ENCODE data around the gene CD8A. TPM values are rescaled to one million over a fixed set of nuclear protein-coding genes. Genes with fewer than 3 reads are reported as not detected.
"Not testable (repeated sequence)": the region's sequence is repeated elsewhere in the genome, so short reads cannot be mapped to it uniquely, and the experiment has no call there.

The CD8A gene
- 1 to 10 TPM; 2.7 to 3.0 TPM for total RNA-seq

GRCh38 chr2:86790676-86791572 lies at the start of gene CD8A:
Gene CD8A, minus strand, starts transcription at chr2:86790913. Its CDS starts 88 bp downstream, at chr2:86790825.
- Mint-ChIP-seq H3K4me3 (peak within 1 kb of the TSS; percentile 71), H3K36me3 (peaks cover 11% of the 10 kb centered on the region)
- peak; percentile 48 for DNase-seq

GRCh38 chr2:86839871-86840548 lies 49.3 kb upstream of the CD8A start:
- POLR2A ChIA-PET; H3K27me3 Mint-ChIP-seq; H3K27ac Mint-ChIP-seq; intact Hi-C loops (cut with micrococcal nuclease); H3K36me3 Mint-ChIP-seq; DNase-seq; CTCF ChIA-PET; H3K9me3 Mint-ChIP-seq; H3K4me3 Mint-ChIP-seq: not testable (repeated sequence)
- H3K4me1 Mint-ChIP-seq (ENCODE audit: low read depth) = peaks cover 26% of the 10 kb centered on the region

More at GRCh38 chr2:86790676-86791572, at the start of gene CD8A:
- no peak within 1 kb of the TSS for H3K27ac Mint-ChIP-seq
- intact Hi-C loops (cut with micrococcal nuclease) = loop anchor here (2.0 kb wide), 1 partner anchor 18 kb away; no protein-coding TSS in a partner anchor
- peaks cover 12% of the 10 kb centered on the region for H3K9me3 Mint-ChIP-seq
- ChIA-PET POLR2A (no interaction called here), CTCF (no interaction called here)
- H3K27me3 Mint-ChIP-seq = peaks cover 66% of the 10 kb centered on the region
- H3K4me1 Mint-ChIP-seq (ENCODE audit: low read depth) = peaks cover 21% of the 10 kb centered on the region

- POLR2A ChIA-PET; CTCF ChIA-PET; DNase-seq; H3K36me3 Mint-ChIP-seq; H3K9me3 Mint-ChIP-seq; H3K27ac Mint-ChIP-seq; intact Hi-C loops (cut with micrococcal nuclease); H3K27me3 Mint-ChIP-seq; H3K4me3 Mint-ChIP-seq: not testable (repeated sequence)
- H3K4me1 Mint-ChIP-seq (ENCODE audit: low read depth) = peaks cover 26% of the 10 kb centered on the region
These were observed 48.7 kb upstream of the CD8A start for GRCh38 chr2:86839455-86839854.

GRCh38 chr2:86837714-86838113 lies 47.0 kb upstream of the CD8A start:
- H3K9me3 Mint-ChIP-seq; H3K27me3 Mint-ChIP-seq; POLR2A ChIA-PET; H3K36me3 Mint-ChIP-seq; H3K4me3 Mint-ChIP-seq; H3K27ac Mint-ChIP-seq; intact Hi-C loops (cut with micrococcal nuclease); CTCF ChIA-PET: not testable (repeated sequence)
- DNase-seq = peak; percentile 12
- H3K4me1 Mint-ChIP-seq (ENCODE audit: low read depth) = peaks cover 29% of the 10 kb centered on the region

- POLR2A ChIA-PET; CTCF ChIA-PET; H3K36me3 Mint-ChIP-seq; H3K27me3 Mint-ChIP-seq; H3K4me3 Mint-ChIP-seq; H3K9me3 Mint-ChIP-seq; intact Hi-C loops (cut with micrococcal nuclease): not testable (repeated sequence)
- H3K27ac Mint-ChIP-seq = peak overlapping the region; percentile 45
- H3K4me1 Mint-ChIP-seq (ENCODE audit: low read depth) = peaks cover 24% of the 10 kb centered on the region
- DNase-seq = peak; percentile 79
These were observed 46.4 kb upstream of the CD8A start for GRCh38 chr2:86836915-86837695.

- H3K27ac Mint-ChIP-seq; POLR2A ChIA-PET; H3K36me3 Mint-ChIP-seq; DNase-seq; intact Hi-C loops (cut with micrococcal nuclease); CTCF ChIA-PET; H3K9me3 Mint-ChIP-seq; H3K4me3 Mint-ChIP-seq: not testable (repeated sequence)
- Mint-ChIP-seq H3K4me1 (ENCODE audit: low read depth) (peaks cover 18% of the 10 kb centered on the region), H3K27me3 (peaks cover 11% of the 10 kb centered on the region)
These were observed 44.8 kb upstream of the CD8A start for GRCh38 chr2:86835548-86835889.

GRCh38 chr2:86833315-86833714 lies 42.6 kb upstream of the CD8A start:
- DNase-seq = no peak
- H3K36me3 Mint-ChIP-seq = no peaks in the 10 kb centered on the region
- ChIA-PET POLR2A (no interaction called here), CTCF (no interaction called here)
- H3K27ac Mint-ChIP-seq = no peak overlapping the region
- H3K9me3 Mint-ChIP-seq = no peaks in the 10 kb centered on the region
- peaks cover 11% of the 10 kb centered on the region for H3K27me3 Mint-ChIP-seq
- intact Hi-C loops (cut with micrococcal nuclease) = no loop called here
- peaks cover 18% of the 10 kb centered on the region for H3K4me1 Mint-ChIP-seq (ENCODE audit: low read depth)
- H3K4me3 Mint-ChIP-seq = no peak overlapping the region

GRCh38 chr2:86832334-86833096 lies 41.8 kb upstream of the CD8A start:
- intact Hi-C loops (cut with micrococcal nuclease) = no loop called here
- Mint-ChIP-seq H3K27ac (no peak overlapping the region), H3K9me3 (no peaks in the 10 kb centered on the region), H3K4me1 (ENCODE audit: low read depth) (peaks cover 12% of the 10 kb centered on the region), H3K36me3 (no peaks in the 10 kb centered on the region), H3K27me3 (peaks cover 11% of the 10 kb centered on the region), H3K4me3 (no peak overlapping the region)
- ChIA-PET POLR2A (no interaction called here), CTCF (no interaction called here)
- no peak for DNase-seq

GRCh38 chr2:86831537-86831936 lies 40.8 kb upstream of the CD8A start:
- H3K9me3 Mint-ChIP-seq = no peaks in the 10 kb centered on the region
- intact Hi-C loops (cut with micrococcal nuclease) = no loop called here
- DNase-seq = no peak
- POLR2A ChIA-PET = no interaction called here
- peaks cover 6% of the 10 kb centered on the region for H3K4me1 Mint-ChIP-seq (ENCODE audit: low read depth)
- no peak overlapping the region for H3K4me3 Mint-ChIP-seq
- H3K27me3 Mint-ChIP-seq = peaks cover 17% of the 10 kb centered on the region
- CTCF ChIA-PET = no interaction called here
- H3K27ac Mint-ChIP-seq = no peak overlapping the region
- no peaks in the 10 kb centered on the region for H3K36me3 Mint-ChIP-seq

GRCh38 chr2:86826951-86827350 lies 36.2 kb upstream of the CD8A start:
- H3K27me3 Mint-ChIP-seq = peaks cover 29% of the 10 kb centered on the region
- no peak for DNase-seq
- ChIA-PET POLR2A (no interaction called here), CTCF (interaction anchor here (0.9 kb wide), 1 partner anchor 18 kb away, joined by 3 read pairs; no protein-coding TSS in a partner anchor)
- H3K4me3 Mint-ChIP-seq = no peak overlapping the region
- H3K36me3 Mint-ChIP-seq = peaks cover 2% of the 10 kb centered on the region
- H3K4me1 Mint-ChIP-seq (ENCODE audit: low read depth) = peaks cover 7% of the 10 kb centered on the region
- peaks cover 9% of the 10 kb centered on the region for H3K9me3 Mint-ChIP-seq
- no peak overlapping the region for H3K27ac Mint-ChIP-seq
- intact Hi-C loops (cut with micrococcal nuclease) = no loop called here

GRCh38 chr2:86825693-86826381 lies 35.1 kb upstream of the CD8A start:
- intact Hi-C loops (cut with micrococcal nuclease) = no loop called here
- no peak overlapping the region for H3K4me3 Mint-ChIP-seq
- H3K4me1 Mint-ChIP-seq (ENCODE audit: low read depth) = peaks cover 7% of the 10 kb centered on the region
- H3K27ac Mint-ChIP-seq = no peak overlapping the region
- H3K9me3 Mint-ChIP-seq = peaks cover 11% of the 10 kb centered on the region
- POLR2A ChIA-PET = no interaction called here
- CTCF ChIA-PET = no interaction called here
- H3K27me3 Mint-ChIP-seq = peaks cover 28% of the 10 kb centered on the region
- H3K36me3 Mint-ChIP-seq = peaks cover 5% of the 10 kb centered on the region
- DNase-seq = peak; percentile 63
